WTC11 (cell line): ENCODE measurements around the gene SYK. TPM values are rescaled to one million over a fixed set of nuclear protein-coding genes. Genes with fewer than 3 reads are reported as not detected.

ENCODE experiments used
- ATAC-seq: fragments of 200-7000 bp; cut with Tn5 transposase; 2 replicates; pipeline ENCODE4 v1.10.0; 2021; ENCODE audit warnings: mild to moderate bottlenecking, moderate library complexity
- CTCF ChIA-PET: fragments of 300-600 bp; sonication (Branson Sonifier 250); formaldehyde crosslinking; loops from one replicate; lab custom pipeline; 2021; ENCODE audit warnings: antibody characterized with exemption; lab: Charles Lee
- POLR2A ChIA-PET: fragments of 350-600 bp; sonication (Branson Sonifier 250); formaldehyde crosslinking; loops from one replicate; lab custom pipeline; 2021; ENCODE audit warnings: antibody characterized with exemption; lab: Charles Lee
- DNase-seq: peaks from one replicate; pipeline ENCODE4 v3.0.0; 2021; ENCODE audit warnings: low spot score
- H3K27ac Mint-ChIP-seq: 2 replicates; pipeline ENCODE4 v1.8.0; 2021; ENCODE audit warnings: mixed read lengths
- H3K27me3 Mint-ChIP-seq: 2 replicates; pipeline ENCODE4 v1.8.0; 2021; ENCODE audit warnings: low read depth, mild to moderate bottlenecking, moderate library complexity, mixed read lengths
- H3K36me3 Mint-ChIP-seq: 2 replicates; pipeline ENCODE4 v1.8.0; 2021; ENCODE audit warnings: mixed read lengths
- H3K4me1 Mint-ChIP-seq: 2 replicates; pipeline ENCODE4 v1.8.0; 2022; ENCODE audit warnings: mixed read lengths
- H3K4me3 Mint-ChIP-seq: 2 replicates; pipeline ENCODE4 v1.8.0; 2021; ENCODE audit warnings: mild to moderate bottlenecking, moderate library complexity, mixed read lengths
- H3K9me3 Mint-ChIP-seq: 2 replicates; pipeline ENCODE4 v1.8.0; 2021; ENCODE audit warnings: mixed read lengths
- ARID4B ChIP-seq: sonication (generic); formaldehyde crosslinking; IDR thresholded peaks from 2 replicates; pipeline ENCODE4 v1.8.0; 2023; ENCODE audit warnings: missing genetic modification reagents, mild to moderate bottlenecking, borderline replicate concordance
- ATF1 ChIP-seq: sonication (generic); formaldehyde crosslinking; IDR thresholded peaks from 2 replicates; pipeline ENCODE4 v1.8.1; 2023; ENCODE audit warnings: mild to moderate bottlenecking, moderate library complexity, missing genetic modification reagents
- ATF3 ChIP-seq: sonication (generic); formaldehyde crosslinking; conservative IDR thresholded peaks from 2 replicates; pipeline ENCODE4 v1.8.1; 2022; ENCODE audit warnings: mild to moderate bottlenecking, missing genetic modification reagents
- CBFB ChIP-seq: sonication (generic); formaldehyde crosslinking; IDR thresholded peaks from 2 replicates; pipeline ENCODE4 v1.8.1; 2022; ENCODE audit warnings: mild to moderate bottlenecking, low read depth, missing genetic modification reagents
- CREM ChIP-seq: sonication (generic); formaldehyde crosslinking; IDR thresholded peaks from 2 replicates; pipeline ENCODE4 v1.8.1; 2022; ENCODE audit warnings: mild to moderate bottlenecking, missing genetic modification reagents, moderate library complexity
- ETV6 ChIP-seq: sonication (generic); formaldehyde crosslinking; IDR thresholded peaks from 2 replicates; pipeline ENCODE4 v1.8.1; 2022; ENCODE audit warnings: mild to moderate bottlenecking, missing genetic modification reagents
- FOXK1 ChIP-seq: sonication (generic); formaldehyde crosslinking; IDR thresholded peaks from 2 replicates; pipeline ENCODE4 v1.8.0; 2022; ENCODE audit warnings: mild to moderate bottlenecking, moderate library complexity, missing genetic modification reagents
- GABPB1 ChIP-seq: sonication (generic); formaldehyde crosslinking; IDR thresholded peaks from 2 replicates; pipeline ENCODE4 v1.8.1; 2023; ENCODE audit warnings: mild to moderate bottlenecking, missing genetic modification reagents
- GRHL2 ChIP-seq: fragments of 250-450 bp; sonication (Bioruptor Pico); IDR thresholded peaks from 2 replicates; pipeline ENCODE4 v1.8.0; 2022; ENCODE audit warnings: mild to moderate bottlenecking, moderate library complexity; ENCODE audit not compliant: insufficient replicate concordance, severe bottlenecking
- HMGA2 ChIP-seq: fragments of 250-450 bp; sonication (Bioruptor Pico); IDR thresholded peaks from 2 replicates; pipeline ENCODE4 v1.4.0; 2021; ENCODE audit warnings: mild to moderate bottlenecking, moderate library complexity
- HMGXB4 ChIP-seq: sonication (generic); formaldehyde crosslinking; IDR thresholded peaks from 2 replicates; pipeline ENCODE4 v1.8.1; 2023; ENCODE audit warnings: mild to moderate bottlenecking, moderate library complexity, missing genetic modification reagents
- JAZF1 ChIP-seq: fragments of 250-450 bp; sonication (Bioruptor Pico); IDR thresholded peaks from 2 replicates; pipeline ENCODE4 v1.9.0; 2021; ENCODE audit warnings: moderate library complexity, mild to moderate bottlenecking, inconsistent platforms
- MXD4 ChIP-seq: fragments of 250-450 bp; sonication (Bioruptor Pico); IDR thresholded peaks from 2 replicates; pipeline ENCODE4 v1.8.0; 2021; ENCODE audit warnings: mild to moderate bottlenecking, moderate library complexity, borderline replicate concordance
- SMAD4 ChIP-seq: sonication (generic); formaldehyde crosslinking; IDR thresholded peaks from 2 replicates; pipeline ENCODE4 v1.8.0; 2022; ENCODE audit warnings: mild to moderate bottlenecking, missing genetic modification reagents
- SOX15 ChIP-seq: fragments of 250-450 bp; sonication (Bioruptor Pico); IDR thresholded peaks from 2 replicates; pipeline ENCODE4 v1.9.0; 2021; ENCODE audit warnings: mild to moderate bottlenecking
- STAT6 ChIP-seq: sonication (generic); formaldehyde crosslinking; conservative IDR thresholded peaks from 2 replicates; pipeline ENCODE4 v1.8.1; 2023; ENCODE audit warnings: mild to moderate bottlenecking, low read depth, missing genetic modification reagents, moderate library complexity
- TCF7 ChIP-seq: sonication (generic); formaldehyde crosslinking; IDR thresholded peaks from 2 replicates; pipeline ENCODE4 v1.8.0; 2022; ENCODE audit warnings: mild to moderate bottlenecking, low read depth, missing genetic modification reagents, moderate library complexity
- TEAD4 ChIP-seq: sonication (generic); formaldehyde crosslinking; IDR thresholded peaks from 2 replicates; pipeline ENCODE4 v1.8.0; 2022; ENCODE audit warnings: mild to moderate bottlenecking, missing genetic modification reagents
- USF2 ChIP-seq: sonication (generic); formaldehyde crosslinking; IDR thresholded peaks from 2 replicates; pipeline ENCODE4 v1.8.1; 2023; ENCODE audit warnings: mild to moderate bottlenecking, missing genetic modification reagents, moderate library complexity
- ZNF138 ChIP-seq: sonication (generic); formaldehyde crosslinking; conservative IDR thresholded peaks from 2 replicates; pipeline ENCODE4 v1.8.1; 2022; ENCODE audit warnings: mild to moderate bottlenecking, moderate library complexity, missing genetic modification reagents
- ZNF512 ChIP-seq: sonication (generic); formaldehyde crosslinking; IDR thresholded peaks from 2 replicates; pipeline ENCODE4 v1.8.1; 2022; ENCODE audit warnings: missing genetic modification reagents, borderline replicate concordance
- ZSCAN18 ChIP-seq: fragments of 250-450 bp; sonication (Bioruptor Pico); IDR thresholded peaks from 2 replicates; pipeline ENCODE4 v2.1.2; 2022; ENCODE audit warnings: mild to moderate bottlenecking, moderate library complexity
- total RNA-seq: library from RNA; stranded (reverse); gene quantifications from 3 replicates; pipeline ENCODE4 v1.2.3, GENCODE V29; 2021

The SYK gene
- total RNA-seq, 1 experiment from 2014 or later, result 7.4 TPM

GRCh38 chr9:90941661-90942060, 140.0 kb downstream of the SYK start (continued):
- TF ChIP-seq ARID4B (no peak), CBFB (no peak), MXD4 (no peak), SMAD4 (no peak), HMGA2 (CRISPR knock-in tag) (no peak), GABPB1 (no peak), ATF3 (CRISPR knock-in tag) (no peak)

GRCh38 chr9:90942555-90942954, 140.9 kb downstream of the SYK start:
- TF ChIP-seq SMAD4 (no peak), HMGA2 (CRISPR knock-in tag) (no peak), ZNF138 (CRISPR knock-in tag) (no peak), ETV6 (CRISPR knock-in tag) (no peak), STAT6 (CRISPR knock-in tag) (no peak), TCF7 (CRISPR knock-in tag) (no peak), TEAD4 (CRISPR knock-in tag) (no peak), ZNF512 (CRISPR knock-in tag) (no peak), ZSCAN18 (no peak), FOXK1 (no peak), USF2 (CRISPR knock-in tag) (no peak), CREM (no peak), JAZF1 (CRISPR knock-in tag) (no peak), GRHL2 (CRISPR knock-in tag) (no peak), SOX15 (no peak), ATF1 (CRISPR knock-in tag) (no peak), HMGXB4 (CRISPR knock-in tag) (no peak)
- H3K9me3 Mint-ChIP-seq, result peaks cover 11% of the 10 kb centered on the region
- H3K27ac Mint-ChIP-seq, result no peak overlapping the region
- no peak for ATAC-seq
- peaks cover 6% of the 10 kb centered on the region; the same call in 1 of the 2 replicates for H3K4me1 Mint-ChIP-seq
- H3K27me3 Mint-ChIP-seq, result no peaks in the 10 kb centered on the region
- ChIA-PET CTCF (interaction anchor here (1.0 kb wide), 1 partner anchor 27 kb away, joined by 4 read pairs; no protein-coding TSS in a partner anchor), POLR2A (no interaction called here)
- no peak overlapping the region for H3K4me3 Mint-ChIP-seq
- DNase-seq, result no peak
- no peaks in the 10 kb centered on the region for H3K36me3 Mint-ChIP-seq
